ENCODE results near the gene RIPOR2.
A peak's percentile ranks its signal among the peaks of the same experiment; 100 is the strongest.
"Not testable (repeated sequence)": the region's sequence is repeated elsewhere in the genome, so short reads cannot be mapped to it uniquely, and the experiment has no call there.

Gene RIPOR2

DNA sequence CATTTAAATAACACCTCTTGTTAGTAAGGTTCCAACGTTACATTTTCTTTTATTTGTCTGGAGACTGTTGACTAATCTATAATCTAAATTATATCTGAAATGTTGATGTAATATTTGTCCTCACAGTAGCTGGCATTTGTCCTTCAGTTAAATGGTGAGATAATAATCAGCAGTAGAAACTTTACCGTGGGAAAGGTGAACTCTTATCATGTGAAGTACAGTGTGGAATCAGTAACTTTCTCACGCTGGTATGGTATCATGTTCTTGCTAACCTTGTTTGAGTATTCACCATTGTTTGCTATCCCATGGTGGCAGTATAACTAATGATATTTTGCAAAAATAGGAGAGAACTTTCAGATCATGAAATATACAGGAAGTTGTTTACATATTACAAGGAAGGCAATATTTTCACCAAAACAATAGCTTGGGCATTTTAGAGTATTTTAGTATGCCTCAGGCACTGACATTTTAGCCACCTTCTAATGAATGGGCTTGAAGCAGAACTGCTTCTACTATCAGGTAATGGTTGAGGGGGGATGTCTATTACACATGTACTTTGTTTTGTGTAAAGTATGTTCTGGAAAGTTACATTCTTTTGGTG lies 156.2 kb downstream of the RIPOR2 start:
- ATAC-seq (replicated peaks; ENCODE audit: extremely low read depth, poor library complexity, severe bottlenecking) (no peak), DNase-seq (ENCODE audit: low spot score in 2 of 2) (no peak)
- no peaks in the 10 kb centered on the region for H3K9me3 Mint-ChIP-seq
- H3K27ac Mint-ChIP-seq (ENCODE audit: low read depth): no peak overlapping the region
- H3K27me3 Mint-ChIP-seq: no peaks in the 10 kb centered on the region
- H3K4me3 Mint-ChIP-seq: no peak overlapping the region
- H3K36me3 Mint-ChIP-seq (ENCODE audit: insufficient read depth): peaks cover 22% of the 10 kb centered on the region
- H3K4me1 Mint-ChIP-seq: peaks cover 23% of the 10 kb centered on the region

DNA sequence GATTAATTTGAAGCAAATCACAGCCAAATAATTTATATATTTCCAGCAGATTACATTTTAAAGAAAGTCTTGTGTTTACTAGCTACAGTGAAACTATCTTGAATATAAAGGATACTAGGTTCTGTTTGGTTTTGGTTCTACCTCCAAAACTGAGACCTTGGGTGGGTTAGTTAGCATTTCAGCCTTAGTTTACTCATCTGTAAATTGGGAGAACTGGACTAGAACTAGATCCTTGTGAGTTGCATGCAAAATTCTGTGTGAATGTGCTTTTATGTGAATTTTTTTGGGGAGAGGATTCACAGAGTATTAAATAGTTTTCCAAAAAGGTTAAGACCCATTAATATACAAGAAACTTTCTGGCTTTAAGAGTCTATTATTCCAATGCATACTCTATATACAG lies 156.9 kb downstream of the RIPOR2 start:
- peaks cover 19% of the 10 kb centered on the region for H3K36me3 Mint-ChIP-seq (ENCODE audit: insufficient read depth)
- no peak overlapping the region for H3K4me3 Mint-ChIP-seq
- DNase-seq (ENCODE audit: low spot score in 2 of 2): no peak
- H3K9me3 Mint-ChIP-seq: no peaks in the 10 kb centered on the region
- ATAC-seq (replicated peaks; ENCODE audit: extremely low read depth, poor library complexity, severe bottlenecking): no peak
- no peaks in the 10 kb centered on the region for H3K27me3 Mint-ChIP-seq
- H3K4me1 Mint-ChIP-seq: peaks cover 23% of the 10 kb centered on the region
- no peak overlapping the region for H3K27ac Mint-ChIP-seq (ENCODE audit: low read depth)

DNA sequence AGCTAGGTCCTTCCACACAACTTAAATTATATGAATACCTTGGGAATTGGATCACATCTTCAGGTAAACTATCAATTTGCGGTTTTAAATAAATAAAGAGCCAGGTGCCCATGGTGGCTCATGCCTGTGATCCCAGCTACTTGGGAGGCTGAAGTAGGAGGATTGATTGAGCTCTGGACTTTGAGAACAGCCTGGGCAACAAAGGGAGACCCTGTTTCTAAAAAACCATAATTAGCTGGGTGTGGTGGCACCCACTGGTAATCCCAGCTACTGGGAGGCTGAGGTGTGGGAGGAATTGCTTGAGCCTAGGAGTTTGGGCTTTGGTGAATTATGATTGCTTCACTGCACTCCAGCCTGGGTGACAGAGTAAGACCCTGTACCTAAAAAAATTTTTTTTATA lies 157.6 kb downstream of the RIPOR2 start:
- no peak overlapping the region for H3K4me3 Mint-ChIP-seq

DNA sequence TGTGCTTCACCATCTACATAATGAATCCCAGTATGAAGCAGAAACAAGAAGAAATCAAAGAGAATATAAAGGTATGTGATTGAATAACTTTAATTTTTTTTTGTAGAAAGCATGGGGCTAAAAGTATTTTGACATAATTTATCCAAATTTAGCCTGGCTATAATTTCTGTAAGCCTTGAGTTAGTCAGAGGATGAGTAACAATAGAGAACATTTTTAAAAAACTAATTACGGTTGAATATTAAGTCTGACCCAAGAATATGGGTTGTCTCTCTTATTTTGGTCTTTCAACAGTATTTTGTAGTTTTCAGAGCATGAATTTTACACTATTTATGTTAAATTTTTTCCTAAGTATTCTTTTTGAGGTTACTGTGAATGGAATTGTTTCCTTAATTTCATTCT lies 158.5 kb downstream of the RIPOR2 start:
- Mint-ChIP-seq H3K36me3 (ENCODE audit: insufficient read depth) (peaks cover 15% of the 10 kb centered on the region), H3K4me3 (no peak overlapping the region), H3K27me3 (no peaks in the 10 kb centered on the region), H3K9me3 (no peaks in the 10 kb centered on the region), H3K27ac (ENCODE audit: low read depth) (no peak overlapping the region), H3K4me1 (peaks cover 23% of the 10 kb centered on the region)
- ATAC-seq (replicated peaks; ENCODE audit: extremely low read depth, poor library complexity, severe bottlenecking) (no peak), DNase-seq (ENCODE audit: low spot score in 2 of 2) (no peak)

More for the DNA sequence above, 157.6 kb downstream of the RIPOR2 start:
- H3K36me3 Mint-ChIP-seq (ENCODE audit: insufficient read depth): peaks cover 16% of the 10 kb centered on the region
- H3K27me3 Mint-ChIP-seq: no peaks in the 10 kb centered on the region
- ATAC-seq (replicated peaks; ENCODE audit: extremely low read depth, poor library complexity, severe bottlenecking) (no peak), DNase-seq (ENCODE audit: low spot score in 2 of 2) (no peak)
- no peak overlapping the region for H3K27ac Mint-ChIP-seq (ENCODE audit: low read depth)
- no peaks in the 10 kb centered on the region for H3K9me3 Mint-ChIP-seq
- H3K4me1 Mint-ChIP-seq: peaks cover 23% of the 10 kb centered on the region

DNA sequence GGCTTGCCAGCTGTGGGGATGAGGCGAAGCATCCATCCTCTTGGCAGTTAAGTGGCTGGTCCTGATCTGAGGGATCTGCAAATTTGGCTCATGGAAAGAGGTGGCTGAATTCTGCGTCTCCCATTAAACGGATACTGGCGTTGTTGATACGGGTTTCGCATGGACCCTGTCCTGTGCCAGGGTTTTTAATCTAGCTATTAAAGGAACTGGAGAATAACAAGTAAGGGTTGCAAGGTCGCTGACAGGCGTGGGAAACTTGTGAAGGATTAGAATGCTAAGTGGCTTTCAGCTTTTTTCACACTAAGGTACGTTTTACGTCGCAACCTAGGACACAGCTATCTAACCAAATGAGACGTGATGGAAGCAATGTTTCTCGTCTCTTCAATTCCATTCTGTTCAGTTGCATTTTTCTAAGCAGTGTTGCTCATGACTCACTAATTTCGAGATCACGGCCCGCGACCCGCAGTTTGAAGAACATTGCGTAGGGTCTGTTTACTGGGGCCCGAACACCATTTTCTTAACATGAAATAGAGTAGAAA lies 160.2 kb downstream of the RIPOR2 start:
- no peak for DNase-seq (ENCODE audit: low spot score in 2 of 2)
- H3K4me3 Mint-ChIP-seq: peak overlapping the region; percentile 99
- peaks cover 10% of the 10 kb centered on the region for H3K36me3 Mint-ChIP-seq (ENCODE audit: insufficient read depth)
- H3K27me3 Mint-ChIP-seq: no peaks in the 10 kb centered on the region
- peaks cover 23% of the 10 kb centered on the region for H3K4me1 Mint-ChIP-seq
- no peaks in the 10 kb centered on the region for H3K9me3 Mint-ChIP-seq
- peak overlapping the region; percentile 88 for H3K27ac Mint-ChIP-seq (ENCODE audit: low read depth)
- ATAC-seq (replicated peaks; ENCODE audit: extremely low read depth, poor library complexity, severe bottlenecking): peak; percentile 33

DNA sequence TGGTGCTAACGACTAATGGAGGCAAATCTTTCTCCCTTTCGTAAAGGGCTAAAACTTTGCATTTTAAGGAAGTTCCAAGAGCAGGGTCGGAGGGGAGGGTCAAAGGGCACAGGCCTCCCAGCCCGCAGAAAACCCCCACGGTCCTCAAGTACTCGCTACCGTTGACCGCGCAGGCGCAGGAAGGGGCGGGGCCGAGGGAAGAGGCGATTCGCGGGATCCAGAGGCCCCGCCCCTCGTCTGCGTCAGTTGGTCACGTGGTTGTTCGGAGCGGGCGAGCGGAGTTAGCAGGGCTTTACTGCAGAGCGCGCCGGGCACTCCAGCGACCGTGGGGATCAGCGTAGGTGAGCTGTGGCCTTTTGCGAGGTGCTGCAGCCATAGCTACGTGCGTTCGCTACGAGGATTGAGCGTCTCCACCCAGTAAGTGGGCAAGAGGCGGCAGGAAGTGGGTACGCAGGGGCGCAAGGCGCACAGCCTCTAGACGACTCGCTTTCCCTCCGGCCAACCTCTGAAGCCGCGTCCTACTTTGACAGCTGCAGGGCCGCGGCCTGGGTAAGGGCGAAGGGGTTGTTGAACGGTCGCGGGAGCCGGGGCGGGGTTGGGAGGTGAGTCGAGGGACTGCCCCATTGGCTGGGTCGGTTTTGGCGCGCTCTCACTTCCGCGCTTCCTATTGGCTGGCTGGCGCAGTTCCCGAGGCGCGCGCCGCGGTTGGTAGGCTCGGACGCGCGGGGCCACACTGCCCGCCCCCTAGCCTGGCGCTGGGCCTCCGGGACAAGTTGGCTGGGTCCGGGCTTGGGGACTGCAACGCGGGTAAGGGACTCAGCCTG lies 160.9 kb downstream of the RIPOR2 start, which contains the start of gene GMNN:
GMNN (plus strand) TSS at position 242 of the 824 bp plus-strand sequence. CDS start 2,310 bp downstream, outside the sequence.
- ATAC-seq (replicated peaks; ENCODE audit: extremely low read depth, poor library complexity, severe bottlenecking): peak; percentile 90

DNA sequence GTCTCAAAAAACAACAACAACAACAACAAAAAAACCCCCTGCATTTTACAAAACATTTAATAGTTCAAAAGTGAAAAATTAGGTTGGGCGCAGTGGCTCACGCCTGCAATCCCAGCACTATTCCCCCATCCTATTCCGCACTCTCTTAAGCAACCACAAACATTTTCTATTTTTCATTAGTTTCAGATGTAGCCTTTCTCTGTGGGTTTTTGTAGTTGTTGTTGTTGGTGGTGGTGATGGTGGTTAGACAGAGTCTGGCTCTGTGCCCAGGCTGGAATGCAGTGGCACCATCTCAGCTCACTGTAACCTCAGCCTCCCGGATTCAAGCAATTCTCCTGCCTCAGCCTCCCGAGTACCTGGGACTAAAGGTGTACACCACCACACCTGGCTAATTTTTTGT lies 167.4 kb downstream of the RIPOR2 start:
- Mint-ChIP-seq H3K9me3 (no peaks in the 10 kb centered on the region), H3K4me1 (no peaks in the 10 kb centered on the region)

More for the DNA sequence above, 160.9 kb downstream of the RIPOR2 start, which contains the start of gene GMNN:
- peak; percentile 90 to 98 for DNase-seq (ENCODE audit: low spot score in 2 of 2)
- H3K4me1 Mint-ChIP-seq: peaks cover 22% of the 10 kb centered on the region
- H3K27me3 Mint-ChIP-seq: no peaks in the 10 kb centered on the region
- H3K4me3 Mint-ChIP-seq: peak within 1 kb of the TSS; percentile 99
- peak within 1 kb of the TSS; percentile 88 for H3K27ac Mint-ChIP-seq (ENCODE audit: low read depth)
- H3K9me3 Mint-ChIP-seq: no peaks in the 10 kb centered on the region
- H3K36me3 Mint-ChIP-seq (ENCODE audit: insufficient read depth): peaks cover 9% of the 10 kb centered on the region

DNA sequence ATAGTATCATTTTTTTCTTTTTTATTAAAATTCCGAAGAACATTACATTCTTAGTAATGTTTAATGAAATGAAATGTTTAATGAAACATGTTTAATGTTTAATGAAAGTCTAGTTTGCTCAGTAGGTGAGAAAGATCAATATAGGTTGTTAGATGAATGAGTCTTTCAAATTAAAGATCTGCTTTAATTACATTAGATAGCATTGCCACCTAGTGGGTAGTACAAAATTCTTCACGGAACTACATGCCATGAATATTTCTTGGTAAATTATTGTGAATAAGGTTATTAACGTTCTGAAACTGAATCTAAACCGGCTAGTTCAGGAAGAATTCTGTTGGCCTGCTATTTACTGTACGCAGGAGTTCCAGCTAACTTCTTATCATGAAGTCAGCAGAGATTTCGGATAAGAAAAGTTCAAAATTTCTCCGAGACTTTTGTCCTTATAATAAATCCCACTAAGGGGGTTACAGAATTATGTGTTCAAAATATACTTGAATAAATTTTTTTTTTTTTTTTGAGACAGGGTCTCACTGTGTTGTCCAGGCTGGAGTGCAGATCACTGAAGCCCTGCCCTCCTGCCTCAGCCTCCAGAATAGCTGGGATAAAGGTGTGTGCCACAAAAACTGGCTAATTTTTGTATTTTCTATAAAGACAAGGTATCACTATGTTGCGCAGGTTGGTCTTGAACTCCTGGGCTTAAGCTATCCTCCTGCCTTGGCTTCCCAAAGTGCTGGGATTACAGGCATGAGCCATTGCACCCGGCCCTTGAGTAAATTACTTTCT lies 168.9 kb downstream of the RIPOR2 start:
- H3K4me1 Mint-ChIP-seq: no peaks in the 10 kb centered on the region
- no peak for DNase-seq (ENCODE audit: low spot score in 2 of 2)

More for the DNA sequence above, 167.4 kb downstream of the RIPOR2 start:
- Mint-ChIP-seq H3K27me3 (no peaks in the 10 kb centered on the region), H3K4me3 (no peak overlapping the region), H3K36me3 (ENCODE audit: insufficient read depth) (peaks cover 1% of the 10 kb centered on the region), H3K27ac (ENCODE audit: low read depth) (no peak overlapping the region)
- no peak for DNase-seq (ENCODE audit: low spot score in 2 of 2)
- ATAC-seq (replicated peaks; ENCODE audit: extremely low read depth, poor library complexity, severe bottlenecking): no peak

DNA sequence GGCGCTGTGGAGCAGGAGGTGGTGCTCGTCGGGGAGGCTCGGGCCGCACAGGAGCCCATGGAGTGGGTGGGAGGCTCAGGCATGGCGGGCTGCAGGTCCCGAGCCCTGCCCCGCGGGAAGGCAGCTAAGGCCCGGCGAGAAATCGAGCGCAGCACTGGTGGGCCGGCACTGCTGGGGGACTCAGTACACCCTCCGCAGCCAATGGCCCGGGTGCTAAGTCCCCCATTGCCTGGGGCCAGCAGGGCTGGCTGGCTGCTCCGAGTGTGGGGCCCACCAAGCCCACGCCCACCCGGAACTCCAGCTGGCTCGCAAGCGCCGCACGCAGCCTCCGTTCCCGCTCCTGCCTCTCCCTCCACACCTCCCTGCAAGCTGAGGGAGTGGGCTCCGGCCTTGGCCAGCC lies 169.8 kb downstream of the RIPOR2 start:
- DNase-seq (ENCODE audit: low spot score in 2 of 2); H3K36me3 Mint-ChIP-seq (ENCODE audit: insufficient read depth); H3K27me3 Mint-ChIP-seq; H3K4me3 Mint-ChIP-seq; H3K9me3 Mint-ChIP-seq; H3K27ac Mint-ChIP-seq (ENCODE audit: low read depth); ATAC-seq (replicated peaks; ENCODE audit: extremely low read depth, poor library complexity, severe bottlenecking); H3K4me1 Mint-ChIP-seq: not testable (repeated sequence)

More for the DNA sequence above, 168.9 kb downstream of the RIPOR2 start:
- Mint-ChIP-seq H3K36me3 (ENCODE audit: insufficient read depth) (no peaks in the 10 kb centered on the region), H3K27me3 (no peaks in the 10 kb centered on the region), H3K27ac (ENCODE audit: low read depth) (no peak overlapping the region), H3K4me3 (no peak overlapping the region), H3K9me3 (no peaks in the 10 kb centered on the region)
- ATAC-seq (replicated peaks; ENCODE audit: extremely low read depth, poor library complexity, severe bottlenecking): no peak

DNA sequence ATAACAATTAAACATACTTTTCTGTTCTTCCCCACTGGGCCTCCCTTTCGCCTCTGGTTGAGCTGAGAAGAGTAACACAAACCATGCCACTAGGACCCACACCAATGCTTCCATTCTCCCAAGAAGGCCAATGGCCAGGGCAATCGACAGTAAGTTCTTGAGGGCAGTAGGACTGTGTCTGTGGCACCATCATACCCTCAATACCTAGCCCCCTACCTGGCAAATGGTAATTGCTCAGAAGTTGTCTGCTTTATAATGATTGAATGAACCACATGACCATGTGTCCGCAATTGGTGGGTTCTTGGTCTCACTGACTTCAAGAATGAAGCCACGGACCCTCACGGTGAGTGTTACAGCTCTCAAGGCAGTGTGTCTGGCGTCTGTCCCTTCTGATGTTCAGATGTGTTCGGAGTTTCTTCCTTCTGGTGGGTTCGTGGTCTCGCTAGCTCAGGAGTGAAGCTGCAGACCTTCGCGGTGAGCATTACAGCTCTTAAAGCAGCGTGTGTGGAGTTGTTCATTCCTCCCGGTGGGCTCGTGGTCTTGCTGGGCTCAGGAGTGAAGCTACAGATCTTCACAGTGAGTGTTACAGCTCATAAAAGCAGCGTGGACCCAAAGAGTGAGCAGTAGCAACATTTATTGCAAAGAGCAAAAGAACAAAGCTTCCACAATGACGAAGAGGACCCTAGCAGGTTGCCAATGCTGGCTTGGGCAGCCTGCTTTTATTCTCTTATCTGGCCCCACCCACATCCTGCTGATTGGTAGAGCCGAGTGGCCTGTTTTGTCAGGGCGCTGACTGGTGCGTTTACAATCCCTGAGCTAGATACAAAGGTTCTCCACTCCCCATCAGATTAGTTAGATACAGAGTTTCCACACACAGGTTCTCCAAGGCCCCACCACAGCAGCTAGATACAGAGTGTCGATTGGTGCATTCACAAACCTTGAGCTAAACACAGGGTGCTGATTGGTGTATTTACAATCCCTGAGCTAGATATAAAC lies 170.6 kb downstream of the RIPOR2 start:
- not testable (repeated sequence) for H3K4me3 Mint-ChIP-seq; H3K27me3 Mint-ChIP-seq; H3K9me3 Mint-ChIP-seq; H3K36me3 Mint-ChIP-seq (ENCODE audit: insufficient read depth); H3K27ac Mint-ChIP-seq (ENCODE audit: low read depth); ATAC-seq (replicated peaks; ENCODE audit: extremely low read depth, poor library complexity, severe bottlenecking); H3K4me1 Mint-ChIP-seq; DNase-seq (ENCODE audit: low spot score in 2 of 2)

DNA sequence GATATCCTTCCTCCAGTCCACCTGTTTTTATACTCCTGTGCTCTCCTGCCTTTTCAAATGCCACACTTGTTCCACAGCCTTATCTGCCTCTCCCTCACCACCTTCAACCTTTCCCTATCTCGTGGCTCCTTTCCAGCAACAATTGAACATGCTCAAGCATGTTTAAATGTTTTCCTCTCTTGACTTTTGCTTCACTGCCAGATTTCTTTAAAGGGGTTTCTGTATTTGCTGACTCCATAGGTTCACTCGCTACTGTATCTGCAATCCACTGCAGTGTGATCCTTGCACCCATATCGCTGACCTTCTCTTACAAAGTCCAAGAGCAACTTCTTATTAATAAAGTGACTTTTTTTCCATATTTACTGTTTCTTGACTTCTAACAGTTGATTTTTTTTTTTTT lies 172.2 kb downstream of the RIPOR2 start:
- no peaks in the 10 kb centered on the region for H3K27me3 Mint-ChIP-seq
- no peak overlapping the region for H3K4me3 Mint-ChIP-seq
- no peaks in the 10 kb centered on the region for H3K36me3 Mint-ChIP-seq (ENCODE audit: insufficient read depth)
- no peak overlapping the region for H3K27ac Mint-ChIP-seq (ENCODE audit: low read depth)
- H3K9me3 Mint-ChIP-seq: no peaks in the 10 kb centered on the region
- DNase-seq (ENCODE audit: low spot score in 2 of 2): no peak
- H3K4me1 Mint-ChIP-seq: no peaks in the 10 kb centered on the region
- ATAC-seq (replicated peaks; ENCODE audit: extremely low read depth, poor library complexity, severe bottlenecking): no peak

Measured in central memory CD8-positive, alpha-beta T cell (primary cell).